IPS-11a (cell line): ENCODE data around the gene NCOA1.
"Not testable (repeated sequence)": the region's sequence is repeated elsewhere in the genome, so short reads cannot be mapped to it uniquely, and the experiment has no call there.

Experiments used
- H3K4me3 ChIP-seq: one replicate; pipeline ENCODE4 v1.5.1; 2013; ENCODE audit warnings: low read depth, low read length, control low read depth

The NCOA1 gene

GRCh38 chr2:24771764-24772586 lies 280.9 kb downstream of the NCOA1 start:
- no peak overlapping the region for H3K4me3 ChIP-seq

GRCh38 chr2:24774373-24774772 lies 283.3 kb downstream of the NCOA1 start:
- no peak overlapping the region for H3K4me3 ChIP-seq

GRCh38 chr2:24779116-24779515 lies 288.1 kb downstream of the NCOA1 start:
- H3K4me3 ChIP-seq, result no peak overlapping the region

GRCh38 chr2:24783641-24784040 lies 292.6 kb downstream of the NCOA1 start:
- no peak overlapping the region for H3K4me3 ChIP-seq

- H3K4me3 ChIP-seq, result no peak overlapping the region
Observed at GRCh38 chr2:24785671-24786321, 294.7 kb downstream of the NCOA1 start.

GRCh38 chr2:24787532-24787931 lies 296.5 kb downstream of the NCOA1 start:
- no peak overlapping the region for H3K4me3 ChIP-seq

- no peak overlapping the region for H3K4me3 ChIP-seq
Observed at GRCh38 chr2:24788816-24789215, 297.8 kb downstream of the NCOA1 start.

GRCh38 chr2:24791452-24791851 lies 300.4 kb downstream of the NCOA1 start:
- H3K4me3 ChIP-seq, result no peak overlapping the region

- peak overlapping the region; percentile 91 for H3K4me3 ChIP-seq
Observed at GRCh38 chr2:24792542-24792873, 301.5 kb downstream of the NCOA1 start.

GRCh38 chr2:24792874-24793760 lies 302.1 kb downstream of the NCOA1 start, which contains the start of the genes CENPO and PTRHD1:
Gene CENPO, plus strand, starts transcription at chr2:24793425. Its CDS starts 495 bp downstream, at chr2:24793920.
Gene PTRHD1, minus strand, starts transcription at chr2:24793391. Its CDS starts 14 bp downstream, at chr2:24793377.
- peak within 1 kb of the TSS; percentile 91 for H3K4me3 ChIP-seq

- H3K4me3 ChIP-seq, result peak overlapping the region; percentile 91
Observed at GRCh38 chr2:24793761-24794435, 302.8 kb downstream of the NCOA1 start.

- H3K4me3 ChIP-seq, result no peak overlapping the region
Observed at GRCh38 chr2:24797644-24798043, 306.6 kb downstream of the NCOA1 start.

GRCh38 chr2:24800487-24800886 lies 309.4 kb downstream of the NCOA1 start:
- H3K4me3 ChIP-seq, result not testable (repeated sequence)

- not testable (repeated sequence) for H3K4me3 ChIP-seq
Observed at GRCh38 chr2:24805811-24806660, 315.0 kb downstream of the NCOA1 start.

- H3K4me3 ChIP-seq, result no peak overlapping the region
Observed at GRCh38 chr2:24806661-24807036, 315.6 kb downstream of the NCOA1 start.

GRCh38 chr2:24809316-24810007 lies 318.4 kb downstream of the NCOA1 start:
- H3K4me3 ChIP-seq, result no peak overlapping the region

GRCh38 chr2:24813691-24814137 lies 322.7 kb downstream of the NCOA1 start:
- no peak overlapping the region for H3K4me3 ChIP-seq

GRCh38 chr2:24814516-24814915 lies 323.5 kb downstream of the NCOA1 start:
- no peak overlapping the region for H3K4me3 ChIP-seq

GRCh38 chr2:24815171-24815570 lies 324.1 kb downstream of the NCOA1 start:
- H3K4me3 ChIP-seq, result no peak overlapping the region
